ENCODE data around the gene ANKMY1. TPM values are rescaled to one million over a fixed set of nuclear protein-coding genes. Genes with fewer than 3 reads are reported as not detected.

ANKMY1 gene
- total and polyA plus RNA-seq, 2 donors (not counting 1 experiment from before 2014, with no cell fraction given), result 51.7 to 72.1 TPM

- Histone ChIP-seq H3K4me1 (ENCODE audit: control insufficient read depth in 2 of 2, insufficient read depth in 2 of 2, low read length in 2 of 2) (peaks cover 12 to 14% of the 10 kb centered on the region in 2 donors), H2AFZ (ENCODE audit: insufficient read depth, low read depth, low read length, poor library complexity, severe bottlenecking) (no peak overlapping the region), H3K9ac (ENCODE audit: low read length) (no peak overlapping the region), H3K79me2 (ENCODE audit: control insufficient read depth, insufficient read depth, low read length) (peaks cover 40% of the 10 kb centered on the region), H3K4me3 (ENCODE audit: control extremely low read depth in 1 of 5, extremely low read depth in 1 of 5, insufficient read depth in 1 of 5, low read depth in 2 of 5, low read length in 4 of 5) (no peak overlapping the region), H3K9me3 (ENCODE audit: control extremely low read depth in 1 of 3, control insufficient read depth in 2 of 3, insufficient read depth in 1 of 3, low read length in 2 of 3) (peaks cover 0 to 4% (median 0%) of the 10 kb centered on the region in 3 donors), H3K27me3 (replicated peaks in 1 of 4; ENCODE audit: control extremely low read depth in 1 of 4, control insufficient read depth in 3 of 4, insufficient read depth in 4 of 4, low read length in 3 of 4) (no peaks in the 10 kb centered on the region), H3K4me2 (replicated peaks; ENCODE audit: low read depth, low read length, poor library complexity, severe bottlenecking) (peak overlapping the region; percentile 32), H3K36me3 (replicated peaks in 1 of 2; ENCODE audit: control extremely low read depth in 1 of 2, control insufficient read depth in 1 of 2, extremely low read depth in 1 of 2, insufficient read depth in 2 of 2, low read length in 1 of 2) (peaks cover 1 to 24% of the 10 kb centered on the region in 2 experiments), H3K27ac (ENCODE audit: low read length in 2 of 2) (peak overlapping the region; percentile 28 to 78), H4K20me1 (ENCODE audit: control insufficient read depth, insufficient read depth, low read length, poor library complexity, severe bottlenecking) (peaks cover 40% of the 10 kb centered on the region)
- Mint-ChIP-seq H3K27ac (peak overlapping the region; percentile 80), H3K9me3 (ENCODE audit: insufficient read depth) (peaks cover 3% of the 10 kb centered on the region), H3K27me3 (no peaks in the 10 kb centered on the region), H3K4me1 (peaks cover 25% of the 10 kb centered on the region), H3K4me3 (no peak overlapping the region)
- intact Hi-C loops (cut with micrococcal nuclease), result no loop called here
- DNase-seq (peak; percentile 42), ATAC-seq (ENCODE audit: low read depth) (no peak)
- TF ChIP-seq EZH2 (IDR thresholded peaks at IDR 0.05; ENCODE audit: borderline replicate concordance, insufficient read depth, low read depth, low read length, poor library complexity, severe bottlenecking), result no peak
- TF ChIP-seq CTCF (IDR thresholded peaks at IDR 0.05), result no peak
- POLR2A ChIA-PET, result interaction anchor here (0.8 kb wide), 1 partner anchor 10 kb away, joined by 3 read pairs; no protein-coding TSS in a partner anchor
- CTCF ChIA-PET, result interaction anchor here (0.7 to 1.8 kb wide), 3 partner anchors 9 to 69 kb away, joined by 3 to 4 read pairs (median 3); partner anchors contain the start of gene DUSP28
- WGBS (ENCODE audit: insufficient coverage), result no CpG with 5 or more reads among the region's 1 CpG
These were observed 6.0 kb downstream of the ANKMY1 start for GRCh38 chr2:240551811-240552210.

- ChIA-PET POLR2A (interaction anchor here (0.8 to 1.0 kb wide), 2 partner anchors 10 to 14 kb away, joined by 3 to 5 read pairs; no protein-coding TSS in a partner anchor), CTCF (interaction anchor here (0.7 to 1.8 kb wide), 4 partner anchors 9 to 68 kb away, joined by 3 to 4 read pairs (median 3); partner anchors contain the start of gene DUSP28)
- no peaks in the 10 kb centered on the region for H3K27me3 ChIP-seq (replicated peaks in 1 of 4; ENCODE audit: control extremely low read depth in 1 of 4, control insufficient read depth in 3 of 4, insufficient read depth in 4 of 4, low read length in 3 of 4)
- H3K9ac ChIP-seq (ENCODE audit: low read length), result no peak overlapping the region
- TF ChIP-seq CTCF (IDR thresholded peaks at IDR 0.05) (no peak), EZH2 (IDR thresholded peaks at IDR 0.05; ENCODE audit: borderline replicate concordance, insufficient read depth, low read depth, low read length, poor library complexity, severe bottlenecking) (no peak)
- peaks cover 12% of the 10 kb centered on the region in 2 donors for H3K4me1 ChIP-seq (ENCODE audit: control insufficient read depth in 2 of 2, insufficient read depth in 2 of 2, low read length in 2 of 2)
- Mint-ChIP-seq H3K4me1 (peaks cover 19% of the 10 kb centered on the region), H3K4me3 (no peak overlapping the region), H3K9me3 (ENCODE audit: insufficient read depth) (peaks cover 3% of the 10 kb centered on the region), H3K27ac (peak overlapping the region; percentile 33), H3K27me3 (no peaks in the 10 kb centered on the region)
- intact Hi-C loops (cut with micrococcal nuclease), result no loop called here
- H3K79me2 ChIP-seq (ENCODE audit: control insufficient read depth, insufficient read depth, low read length), result peaks cover 35% of the 10 kb centered on the region
- H3K4me3 ChIP-seq (ENCODE audit: control extremely low read depth in 1 of 5, extremely low read depth in 1 of 5, insufficient read depth in 1 of 5, low read depth in 2 of 5, low read length in 4 of 5), result no peak overlapping the region
- H3K4me2 ChIP-seq (replicated peaks; ENCODE audit: low read depth, low read length, poor library complexity, severe bottlenecking), result peak overlapping the region; percentile 32
- H3K27ac ChIP-seq (ENCODE audit: low read length in 2 of 2), result peak overlapping the region; percentile 28 to 78
- WGBS (ENCODE audit: insufficient coverage), result 100% methylated on average over 3 of the region's 4 CpGs
- peaks cover 1 to 24% of the 10 kb centered on the region in 2 experiments for H3K36me3 ChIP-seq (replicated peaks in 1 of 2; ENCODE audit: control extremely low read depth in 1 of 2, control insufficient read depth in 1 of 2, extremely low read depth in 1 of 2, insufficient read depth in 2 of 2, low read length in 1 of 2)
- peaks cover 34% of the 10 kb centered on the region for H4K20me1 ChIP-seq (ENCODE audit: control insufficient read depth, insufficient read depth, low read length, poor library complexity, severe bottlenecking)
- H3K9me3 ChIP-seq (ENCODE audit: control extremely low read depth in 1 of 3, control insufficient read depth in 2 of 3, insufficient read depth in 1 of 3, low read length in 2 of 3), result peaks cover 0 to 4% (median 0%) of the 10 kb centered on the region in 3 donors
- DNase-seq (no peak), ATAC-seq (ENCODE audit: low read depth) (no peak)
- no peak overlapping the region for H2AFZ ChIP-seq (ENCODE audit: insufficient read depth, low read depth, low read length, poor library complexity, severe bottlenecking)
These were observed 6.5 kb downstream of the ANKMY1 start for GRCh38 chr2:240551288-240551687.
